Loucy (cell line): Measurements from ENCODE around the gene PCDH10.

Source experiments
- CTCF ChIP-seq: fragments of 200-600 bp; sonication (generic); conservative IDR thresholded peaks from 2 replicates; pipeline ENCODE4 v1.5.1; 2014; ENCODE audit warnings: mild to moderate bottlenecking, antibody characterized with exemption, low read length
- EZH2phosphoT487 ChIP-seq: fragments of 200-600 bp; IDR thresholded peaks from 2 replicates; pipeline ENCODE4 v1.6.1; 2018; ENCODE audit warnings: antibody characterized with exemption, mild to moderate bottlenecking, moderate library complexity, borderline replicate concordance

DNA sequence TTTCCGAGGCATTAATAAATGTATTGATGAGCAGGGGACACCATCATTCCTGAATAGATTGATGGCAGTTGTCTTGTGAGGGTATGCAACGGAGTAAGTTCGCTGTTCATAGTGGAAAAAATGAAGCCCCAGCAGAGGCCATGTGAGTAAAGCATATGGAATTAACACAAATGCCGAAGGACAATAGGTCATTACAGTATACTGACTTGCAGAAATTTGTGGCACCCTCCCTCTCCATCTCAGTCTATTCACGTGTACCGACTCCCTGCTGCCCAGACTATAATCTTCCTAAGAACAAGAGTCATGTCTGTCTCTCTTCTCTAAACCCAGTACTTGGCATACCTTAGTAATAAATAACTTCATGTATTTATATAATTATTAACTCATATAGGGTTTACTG, 47.1 kb upstream of the PCDH10 start:
- TF ChIP-seq CTCF (no peak), EZH2phosphoT487 (no peak)
